Muscle of arm (tissue), 12 donors: Measurements from ENCODE around the gene SCN9A. TPM values are rescaled to one million over a fixed set of nuclear protein-coding genes. Genes with fewer than 3 reads are reported as not detected.
"Not testable (repeated sequence)": the region's sequence is repeated elsewhere in the genome, so short reads cannot be mapped to it uniquely, and the experiment has no call there.

ENCODE experiments used
- DNase-seq: peaks from one replicate; pipeline ENCODE4 v3.0.0-alpha.2; 2013
- polyA plus RNA-seq, 12 donors: library from polyadenylated mRNA; unstranded; fragments of 120-200 nt; gene quantifications; one replicate each; pipeline ENCODE4 v1.2.1, GENCODE V29; 2013; ENCODE audit not compliant: insufficient read length in 12 of 12

Gene SCN9A
- polyA plus RNA-seq, 12 donors = 2.8 to 19.1 (median 4.2) TPM; not detected in 1

DNA sequence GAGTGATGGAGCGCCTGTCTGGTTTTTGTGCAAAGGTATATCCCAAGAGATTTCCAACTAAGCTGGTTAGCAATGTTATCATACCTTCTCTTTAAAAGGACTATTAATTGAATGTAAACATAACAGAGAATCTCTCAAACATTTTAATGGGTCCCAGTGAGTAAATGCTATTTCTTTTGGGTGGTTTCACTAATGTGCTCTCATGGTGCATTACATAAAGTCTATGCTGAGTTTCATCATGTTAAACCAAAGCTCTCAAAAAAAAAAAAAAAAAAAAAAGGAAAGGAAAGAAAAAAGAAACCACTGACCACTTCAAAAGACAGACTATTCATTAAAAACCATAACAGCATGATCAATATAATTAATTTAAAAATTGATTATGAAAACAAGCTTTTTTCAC, 128.8 kb downstream of the SCN9A start:
- no peak for DNase-seq

DNA sequence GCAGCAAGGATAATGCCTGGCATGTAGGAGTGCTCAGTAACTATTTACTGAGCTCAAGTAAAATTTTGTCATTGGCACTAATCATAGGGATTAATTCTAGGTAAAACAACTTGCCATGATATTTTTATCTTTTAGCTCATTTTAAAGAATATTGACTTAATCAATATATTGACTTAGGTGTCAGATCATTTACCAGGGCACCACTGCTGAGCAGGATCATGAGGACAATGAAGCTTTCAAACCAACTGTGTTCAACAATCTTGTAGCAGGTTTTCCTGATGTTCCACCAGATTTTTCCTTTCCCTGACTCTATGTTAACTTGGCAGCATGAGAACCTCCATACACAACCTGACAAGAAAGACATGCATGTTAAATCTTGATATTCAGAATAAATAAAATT, 133.4 kb downstream of the SCN9A start:
- DNase-seq = no peak

DNA sequence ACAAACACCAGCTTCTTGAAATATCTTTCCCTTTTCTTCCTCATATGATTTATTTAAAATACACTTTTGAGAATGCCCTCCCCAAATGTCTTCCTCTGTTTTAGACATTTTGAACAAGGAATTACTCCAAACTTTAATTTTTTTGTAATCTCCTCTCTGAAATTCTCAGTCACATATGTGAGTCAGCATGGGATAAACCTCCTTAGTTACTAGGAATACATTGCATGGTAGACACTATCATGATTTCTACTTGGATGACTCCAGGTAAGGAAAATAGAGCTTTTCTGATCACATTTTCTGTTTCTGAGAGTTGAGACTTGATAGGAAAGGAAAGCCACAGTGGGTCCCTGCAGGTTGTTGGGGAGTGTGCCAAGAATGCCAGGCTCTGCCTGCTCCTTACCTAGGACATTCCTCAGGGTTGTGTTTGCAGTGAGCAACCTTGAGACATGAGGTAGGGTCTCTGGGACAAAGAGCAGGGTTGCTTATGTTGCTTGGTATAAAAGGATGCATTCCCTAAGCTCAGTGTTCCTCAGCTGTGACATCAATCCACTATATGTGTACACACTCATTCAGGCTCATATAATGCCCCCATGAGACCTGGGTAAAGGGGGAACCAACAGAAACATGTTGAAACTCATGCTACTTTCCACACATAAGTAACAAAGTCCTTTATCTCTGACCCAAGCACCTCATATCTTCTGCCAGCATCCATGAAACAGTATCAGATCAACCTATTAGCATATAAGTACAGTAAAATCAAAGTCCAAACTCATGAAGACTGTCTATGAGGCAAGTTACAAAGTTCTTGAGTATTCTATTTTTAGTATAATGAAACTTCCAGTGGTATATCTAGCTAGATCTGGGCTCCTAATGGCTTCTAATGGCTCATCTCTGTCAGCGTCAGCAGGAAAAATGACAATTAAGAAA, 135.1 kb downstream of the SCN9A start:
- no peak for DNase-seq

DNA sequence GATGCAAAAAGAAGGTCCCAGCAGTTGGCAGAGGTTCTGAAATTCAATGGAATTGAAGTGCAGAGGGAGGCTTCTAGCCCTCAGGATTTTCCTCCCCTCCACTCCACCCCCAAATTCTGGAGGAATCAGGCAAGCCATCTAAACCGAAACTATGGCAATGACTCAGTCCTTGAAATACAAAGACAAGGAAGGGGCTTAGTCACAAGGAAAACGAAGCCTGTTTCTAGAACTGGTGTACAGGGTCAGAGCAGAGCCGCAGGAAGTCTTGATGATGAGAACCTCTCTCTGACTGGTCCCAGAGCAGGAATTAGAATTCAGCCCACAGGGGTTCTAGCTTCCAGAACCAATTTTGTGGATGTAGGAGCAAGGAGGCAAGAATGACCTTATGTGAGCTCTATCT, 136.2 kb downstream of the SCN9A start:
- DNase-seq = no peak

DNA sequence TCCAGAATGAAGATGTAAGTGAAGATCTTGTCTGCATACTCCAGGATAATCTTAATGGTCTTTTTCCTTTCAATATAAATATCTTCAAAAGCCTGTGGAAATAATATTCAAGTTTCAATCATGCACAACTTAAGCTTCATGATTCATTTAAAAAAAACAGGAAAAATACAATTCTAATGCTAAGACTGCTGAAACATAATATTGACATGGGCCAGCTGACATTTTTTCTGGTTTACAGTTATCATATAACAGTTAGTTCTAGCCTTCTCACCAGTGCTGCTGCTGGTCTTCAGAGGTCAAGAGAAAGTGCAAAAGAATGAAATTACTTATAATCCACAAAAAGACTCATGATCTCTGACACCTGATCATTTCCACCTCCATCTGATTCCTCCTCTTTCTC, 137.6 kb downstream of the SCN9A start:
- DNase-seq = no peak

DNA sequence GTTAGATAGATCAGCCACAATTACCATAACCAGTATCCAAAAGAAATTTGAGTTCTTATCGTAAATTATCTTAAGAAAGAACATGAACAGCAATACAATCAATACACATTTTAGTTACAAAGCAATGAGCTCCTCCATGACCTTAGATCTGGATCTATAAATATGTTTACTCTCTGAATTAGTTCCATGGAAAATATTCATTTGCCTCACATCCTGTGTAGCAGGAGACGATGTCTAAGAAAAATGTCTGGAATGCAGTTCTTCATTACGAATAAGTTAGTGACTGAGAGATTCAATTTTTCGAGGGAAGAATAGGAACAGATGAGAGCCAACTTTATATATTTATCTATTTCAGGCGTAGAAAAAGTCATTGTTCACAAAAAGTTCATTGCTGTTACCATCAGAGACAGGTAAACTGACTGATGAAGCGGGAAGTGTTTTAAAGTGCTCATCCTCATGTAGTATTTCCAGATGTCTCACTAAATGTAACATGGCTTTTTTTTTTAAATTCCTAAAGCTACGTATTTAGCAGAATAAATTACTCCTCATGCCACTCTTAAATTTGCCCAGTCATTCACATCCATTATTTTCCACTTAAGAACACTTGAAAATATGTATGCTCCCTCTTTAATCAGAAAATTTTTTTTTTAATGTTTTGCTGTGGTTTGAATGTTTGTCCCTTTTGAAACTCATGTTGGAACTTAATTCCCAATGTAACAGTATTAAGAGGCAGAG, 141.5 kb downstream of the SCN9A start:
- DNase-seq = no peak

DNA sequence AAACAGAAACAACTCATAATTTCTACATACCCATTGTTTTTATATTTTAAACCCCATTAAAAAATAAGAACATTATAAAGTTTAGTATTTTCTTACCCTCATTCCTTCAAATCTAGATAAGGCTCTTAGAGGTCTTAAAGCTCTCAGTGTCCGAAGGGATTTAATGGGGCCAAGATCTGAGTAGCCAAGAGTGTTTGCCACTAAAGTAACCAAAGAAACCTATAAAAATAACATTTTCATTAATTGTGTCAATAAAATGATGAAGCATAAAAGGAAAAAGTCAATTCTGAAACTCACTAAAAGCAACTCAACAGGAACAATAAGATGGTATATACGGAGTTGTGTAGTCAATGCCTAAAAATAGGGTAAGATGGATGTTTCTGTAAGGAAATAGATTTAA, 142.5 kb downstream of the SCN9A start:
- DNase-seq = no peak

DNA sequence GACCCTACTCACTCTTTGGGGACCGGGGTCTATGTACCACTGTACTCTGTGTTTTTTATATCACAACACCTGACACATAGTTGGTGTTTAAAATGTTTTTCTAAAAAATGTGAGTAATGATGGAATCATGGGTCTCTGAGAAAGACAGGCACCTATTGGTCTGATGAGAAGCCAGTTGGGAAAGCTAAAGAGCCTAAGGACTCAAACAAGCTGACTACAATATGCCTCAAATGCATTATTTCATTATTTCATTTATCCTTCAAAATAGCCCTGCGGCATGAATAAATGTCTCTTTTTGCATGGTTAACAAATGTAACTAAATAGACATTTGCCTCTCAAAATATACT, 145.0 kb downstream of the SCN9A start:
- no peak for DNase-seq

DNA sequence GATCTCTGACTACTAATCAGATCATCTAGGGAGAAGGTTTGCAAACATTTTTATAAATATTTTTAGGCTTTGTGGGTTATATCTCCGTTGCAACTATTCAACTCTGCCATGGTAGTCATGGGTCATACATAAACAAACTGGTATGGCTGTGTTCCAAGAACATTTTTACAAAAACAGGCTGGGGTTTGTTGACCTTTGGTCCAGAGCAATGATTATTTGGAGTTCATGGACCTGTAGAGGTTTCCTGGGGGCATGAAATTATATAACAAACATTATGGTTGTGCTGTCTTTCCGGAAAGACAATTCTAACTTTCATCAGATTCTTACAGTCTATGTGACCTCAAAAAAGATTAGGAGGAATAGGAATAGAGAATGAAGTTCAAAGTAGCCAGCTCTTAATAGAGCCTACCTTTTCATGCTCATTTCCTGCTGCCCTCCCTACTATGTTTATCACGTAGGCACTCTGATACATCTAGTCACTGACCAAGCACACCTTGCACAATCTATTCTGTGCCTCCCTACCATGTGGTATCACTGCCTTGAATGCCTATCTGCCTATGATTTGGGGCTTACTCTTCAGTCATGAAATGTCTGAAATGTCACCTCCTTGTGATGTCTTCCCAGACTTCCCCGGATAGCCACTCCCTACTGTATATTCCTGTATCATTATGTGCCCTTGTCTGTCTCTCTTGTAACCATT, 145.6 kb downstream of the SCN9A start:
- no peak for DNase-seq

DNA sequence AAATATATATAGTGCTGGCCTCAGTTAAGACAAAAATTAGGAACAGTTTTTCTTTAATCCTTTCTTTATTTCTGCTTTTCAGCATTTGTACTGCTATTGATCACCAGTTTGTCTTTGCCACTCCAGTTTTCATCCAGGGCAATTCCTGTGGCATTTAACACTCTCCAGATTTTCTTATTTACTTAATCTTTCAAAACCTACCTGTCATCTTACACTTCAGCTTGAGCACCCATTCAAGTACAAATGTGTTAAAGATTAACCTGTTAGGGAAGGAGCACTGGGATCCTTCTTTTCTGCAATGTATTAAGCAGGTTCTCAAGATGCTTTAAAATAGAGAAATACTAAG, 146.1 kb downstream of the SCN9A start:
- DNase-seq = no peak

DNA sequence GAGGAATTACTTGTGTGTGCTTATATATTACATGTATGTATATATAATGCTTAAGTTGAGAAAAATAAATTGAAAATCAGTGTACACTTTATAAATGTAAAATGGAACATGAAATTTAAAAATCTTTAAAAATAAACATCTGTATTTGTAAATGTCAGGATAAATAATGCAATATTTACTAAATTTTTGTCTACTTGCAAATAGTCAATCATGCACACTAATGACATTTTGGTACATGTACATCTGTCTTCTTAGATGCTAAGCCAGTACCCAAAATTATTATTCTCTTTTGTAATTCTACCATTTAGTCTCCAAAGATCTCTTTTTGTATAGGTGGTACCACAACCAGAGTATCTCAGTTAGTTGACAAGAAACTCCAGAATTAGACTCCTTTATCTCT, 151.5 kb downstream of the SCN9A start:
- no peak for DNase-seq

DNA sequence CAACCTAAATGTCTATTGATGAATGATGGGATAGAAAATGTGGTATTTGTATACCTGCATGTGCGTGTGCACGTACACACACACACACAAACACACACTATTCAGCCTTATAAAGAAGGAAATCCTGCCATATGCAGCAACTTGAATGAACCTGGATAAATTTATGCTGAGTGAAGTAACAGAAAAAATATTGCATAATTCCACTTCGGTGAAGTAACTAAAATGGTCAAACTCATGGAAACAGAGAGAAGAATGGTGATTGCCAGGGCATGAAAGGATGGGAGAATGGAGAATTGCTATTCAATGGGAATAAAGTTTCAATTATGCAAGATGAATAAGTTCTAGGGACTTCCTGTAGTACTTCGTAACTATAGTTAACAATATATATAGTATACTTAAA, 152.4 kb downstream of the SCN9A start:
- DNase-seq = no peak

DNA sequence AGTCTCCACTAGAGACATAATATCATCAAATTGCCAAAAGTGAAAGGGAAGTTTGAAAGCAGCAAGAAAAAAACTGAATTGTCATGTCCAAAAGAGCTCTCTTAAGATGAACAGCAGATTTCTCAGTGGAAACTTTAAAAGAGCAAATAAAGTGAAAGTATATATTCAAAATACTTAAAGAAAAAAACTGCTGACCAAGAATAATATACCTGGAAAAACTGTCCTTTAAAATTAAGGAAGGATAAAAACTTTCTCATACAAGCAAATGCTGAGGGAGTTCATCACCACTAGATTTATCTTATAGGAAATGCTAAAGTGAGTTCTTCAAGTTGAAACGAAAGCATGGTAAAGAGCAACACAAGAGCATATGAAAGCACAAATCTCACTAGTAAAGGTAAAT, 164.7 kb downstream of the SCN9A start:
- DNase-seq = no peak

DNA sequence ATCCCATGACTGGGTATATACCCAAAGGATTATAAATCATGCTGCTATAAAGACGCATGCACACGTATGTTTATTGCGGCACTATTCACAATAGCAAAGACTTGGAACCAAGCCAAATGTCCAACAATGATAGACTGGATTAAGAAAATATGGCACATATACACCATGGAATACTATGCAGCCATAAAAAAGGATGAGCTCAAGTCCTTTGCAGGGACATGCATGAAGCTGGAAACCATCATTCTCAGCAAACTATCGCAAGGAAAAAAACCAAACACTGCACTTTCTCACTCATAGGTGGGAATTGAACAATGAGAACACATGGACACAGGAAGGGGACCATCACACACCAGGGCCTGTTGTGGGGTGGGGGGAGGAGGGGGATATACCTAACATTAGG, 165.8 kb downstream of the SCN9A start:
- not testable (repeated sequence) for DNase-seq

DNA sequence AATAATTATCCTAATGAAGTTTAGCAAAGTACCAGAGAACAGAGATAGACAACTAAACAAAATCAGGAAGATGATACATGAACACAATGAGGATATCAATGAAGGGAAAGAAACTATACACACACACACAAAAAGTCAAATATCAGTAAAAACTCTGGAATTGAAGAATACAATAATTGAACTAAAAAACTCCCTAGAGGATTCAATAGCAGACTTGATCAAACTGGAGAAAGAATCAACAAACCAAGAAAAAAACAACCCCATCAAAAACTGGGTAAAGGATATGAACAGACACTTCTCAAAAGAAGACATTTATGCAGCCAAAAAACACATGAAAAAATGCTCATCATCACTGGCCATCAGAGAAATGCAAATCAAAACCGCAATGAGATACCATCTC, 166.4 kb downstream of the SCN9A start:
- not testable (repeated sequence) for DNase-seq

DNA sequence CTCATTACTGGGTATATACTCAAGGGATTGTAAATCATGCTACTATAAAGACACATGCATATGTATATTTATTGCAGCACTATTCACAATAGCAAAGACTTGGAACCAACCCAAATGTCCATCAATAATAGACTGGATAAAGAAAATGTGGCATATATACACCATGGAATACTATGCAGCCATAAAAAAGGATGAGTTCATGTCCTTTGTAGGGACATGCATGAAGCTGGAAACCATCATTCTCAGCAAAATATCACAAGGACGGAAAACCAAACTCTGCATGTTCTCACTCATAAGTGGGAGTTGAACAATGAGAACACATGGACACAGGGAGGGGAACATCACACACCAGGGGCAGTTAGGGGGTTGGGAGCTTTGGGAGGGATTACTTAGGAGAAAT, 169.6 kb downstream of the SCN9A start:
- DNase-seq = not testable (repeated sequence)

DNA sequence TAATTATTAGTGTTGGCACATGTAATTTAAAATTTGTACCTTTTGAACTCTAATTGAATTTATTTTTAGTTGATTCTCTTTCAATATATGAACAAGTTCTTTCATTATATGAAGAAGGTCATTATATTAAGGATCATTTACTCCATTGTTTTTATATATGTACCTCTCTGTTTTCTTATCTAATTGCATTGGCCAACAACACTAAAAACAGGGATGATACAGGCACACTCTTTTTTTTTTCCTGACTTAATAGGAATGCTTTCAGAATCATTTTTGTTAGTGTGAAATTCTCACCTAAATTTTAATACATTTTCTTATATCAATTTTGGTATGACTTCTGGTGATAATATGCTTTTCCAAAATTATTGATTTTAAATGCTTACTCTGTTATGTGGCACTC, 173.0 kb downstream of the SCN9A start:
- no peak for DNase-seq

DNA sequence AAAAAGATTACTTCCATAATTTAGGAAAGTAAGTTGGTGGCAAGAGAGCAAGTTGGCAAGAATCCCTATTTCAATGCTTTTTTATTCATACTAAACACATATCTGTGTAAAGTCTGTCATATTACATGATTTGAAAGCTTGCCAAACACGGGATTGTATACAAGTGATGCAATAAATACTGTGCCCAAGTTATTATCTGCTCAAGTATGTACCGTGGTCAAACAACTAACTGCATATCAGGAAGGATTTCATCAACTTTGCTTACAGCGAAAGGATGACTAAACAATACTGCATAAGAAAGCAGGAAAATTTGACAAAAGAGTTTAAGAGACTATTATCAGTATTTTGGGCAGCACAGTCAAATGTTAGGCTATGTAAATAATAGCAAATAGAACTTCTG, 178.3 kb downstream of the SCN9A start:
- DNase-seq = no peak

DNA sequence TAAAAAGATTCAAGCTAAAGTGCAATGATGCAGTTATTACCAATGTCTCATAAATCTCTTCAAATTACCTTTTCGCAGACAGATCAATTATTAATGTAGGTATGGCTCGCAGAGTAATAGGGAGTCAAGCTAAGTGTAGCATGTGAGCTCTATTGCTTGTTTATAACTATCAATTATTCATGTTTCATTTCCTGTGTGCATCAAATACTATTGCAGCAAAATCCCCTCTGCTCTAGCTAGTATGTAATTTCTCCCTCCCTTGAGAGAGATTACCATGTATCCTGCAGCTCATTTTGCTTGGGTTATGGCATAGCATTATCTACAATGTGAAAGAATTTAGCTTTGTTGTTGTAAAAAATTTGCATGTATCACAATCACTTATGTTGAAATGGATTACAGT, 182.3 kb downstream of the SCN9A start:
- DNase-seq = no peak

DNA sequence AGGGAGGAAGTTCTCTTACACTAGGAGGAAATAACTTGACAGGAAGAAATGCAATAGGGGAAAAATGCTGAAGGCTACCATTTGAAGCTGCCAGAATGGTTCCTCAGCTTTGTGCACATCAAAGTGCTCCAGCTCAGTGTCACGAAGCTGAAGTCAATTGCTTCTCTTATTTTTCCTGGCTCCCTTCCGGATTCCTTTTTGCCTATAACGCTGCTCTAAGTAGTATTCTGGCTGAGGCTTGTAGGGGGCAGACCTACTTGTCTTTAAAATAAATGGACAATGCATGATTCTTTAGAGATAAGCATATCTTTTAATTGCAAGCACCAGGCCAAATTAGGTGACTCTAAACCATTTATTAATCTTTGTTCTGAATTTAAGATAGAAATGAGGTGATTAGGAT, 187.7 kb downstream of the SCN9A start:
- DNase-seq = no peak

DNA sequence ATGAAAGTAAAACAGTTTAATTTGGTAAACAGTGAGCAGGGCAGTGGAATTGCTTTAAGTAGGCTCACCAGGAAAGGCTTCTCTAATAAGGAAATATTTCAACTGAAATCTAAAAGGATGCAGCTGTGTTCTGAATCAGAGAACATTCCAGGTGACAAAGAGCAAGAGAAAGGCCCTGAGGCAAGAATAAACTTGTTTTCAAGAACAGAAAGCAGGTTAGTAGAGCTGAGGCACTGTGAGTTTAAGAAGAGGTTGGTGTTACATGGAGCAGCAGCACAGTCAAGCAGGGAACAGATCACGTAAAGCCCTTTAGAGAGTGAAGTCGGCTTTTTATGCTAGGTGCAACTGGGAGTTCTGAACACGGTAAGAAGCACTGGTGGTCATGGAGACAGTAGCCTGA, 191.0 kb downstream of the SCN9A start:
- DNase-seq = no peak

DNA sequence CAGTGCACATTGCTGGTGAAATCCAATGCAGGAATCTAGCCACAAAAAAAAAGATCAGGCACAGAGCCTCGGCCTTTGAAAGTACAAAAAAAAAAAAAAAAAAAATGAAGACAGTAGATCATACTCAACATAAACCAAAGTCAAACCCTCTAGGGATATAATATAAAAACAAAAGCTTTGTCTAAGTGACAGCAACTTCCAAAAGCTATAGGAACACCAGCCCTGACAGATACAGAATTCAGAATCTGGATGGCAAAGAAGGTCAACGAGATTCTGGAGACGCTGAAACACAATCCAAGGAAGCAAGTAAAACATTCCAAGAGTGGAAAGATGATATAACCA, 194.0 kb downstream of the SCN9A start:
- no peak for DNase-seq
